ENCODE data around the gene HRH3.

GRCh38 chr20:62203378-62204030 lies 16.6 kb downstream of the HRH3 start:
- TF ChIP-seq CTCF (IDR thresholded peaks at IDR 0.05) (no peak), POLR2A (IDR thresholded peaks at IDR 0.05) (no peak)
